ENCODE data around the gene SECISBP2L.
A peak's percentile ranks its signal among the peaks of the same experiment; 100 is the strongest.

SECISBP2L gene

GRCh38 chr15:49064281-49064653 is 18.0 kb upstream of the SECISBP2L start:
- peak; percentile 21; the same call in 1 of the 3 replicates for ATAC-seq
- TF ChIP-seq TCF4 (CRISPR knock-in tag; IDR thresholded peaks at IDR 0.05; ENCODE audit: borderline replicate concordance) (no peak), ZNF8 (CRISPR knock-in tag; IDR thresholded peaks at IDR 0.05) (no peak), OSR1 (CRISPR knock-in tag; IDR thresholded peaks at IDR 0.05) (no peak), ZFP3 (CRISPR knock-in tag; IDR thresholded peaks at IDR 0.05) (no peak), TOX (CRISPR knock-in tag; IDR thresholded peaks at IDR 0.05; ENCODE audit: borderline replicate concordance) (no peak), POU6F1 (CRISPR knock-in tag; IDR thresholded peaks at IDR 0.05; ENCODE audit: borderline replicate concordance, low read depth) (no peak), ISL1 (CRISPR knock-in tag; IDR thresholded peaks at IDR 0.05) (no peak), ESRRG (CRISPR knock-in tag; IDR thresholded peaks at IDR 0.05) (no peak), ZC3H10 (CRISPR knock-in tag; IDR thresholded peaks at IDR 0.05) (no peak), CSDC2 (CRISPR knock-in tag; IDR thresholded peaks at IDR 0.05) (no peak), ZNF70 (CRISPR knock-in tag; IDR thresholded peaks at IDR 0.05) (no peak), ARNTL (CRISPR knock-in tag; IDR thresholded peaks at IDR 0.05; ENCODE audit: borderline replicate concordance, low read depth) (no peak), ZFP30 (CRISPR knock-in tag; IDR thresholded peaks at IDR 0.05) (no peak), RARB (CRISPR knock-in tag; IDR thresholded peaks at IDR 0.05) (no peak), GLIS3 (CRISPR knock-in tag; IDR thresholded peaks at IDR 0.05) (no peak)
- TF ChIP-seq, protein P1, sequence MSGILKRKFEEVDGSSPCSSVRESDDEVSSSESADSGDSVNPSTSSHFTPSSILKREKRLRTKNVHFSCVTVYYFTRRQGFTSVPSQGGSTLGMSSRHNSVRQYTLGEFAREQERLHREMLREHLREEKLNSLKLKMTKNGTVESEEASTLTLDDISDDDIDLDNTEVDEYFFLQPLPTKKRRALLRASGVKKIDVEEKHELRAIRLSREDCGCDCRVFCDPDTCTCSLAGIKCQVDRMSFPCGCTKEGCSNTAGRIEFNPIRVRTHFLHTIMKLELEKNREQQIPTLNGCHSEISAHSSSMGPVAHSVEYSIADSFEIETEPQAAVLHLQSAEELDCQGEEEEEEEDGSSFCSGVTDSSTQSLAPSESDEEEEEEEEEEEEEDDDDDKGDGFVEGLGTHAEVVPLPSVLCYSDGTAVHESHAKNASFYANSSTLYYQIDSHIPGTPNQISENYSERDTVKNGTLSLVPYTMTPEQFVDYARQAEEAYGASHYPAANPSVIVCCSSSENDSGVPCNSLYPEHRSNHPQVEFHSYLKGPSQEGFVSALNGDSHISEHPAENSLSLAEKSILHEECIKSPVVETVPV (CRISPR knock-in tag; IDR thresholded peaks at IDR 0.05) = no peak

DNA sequence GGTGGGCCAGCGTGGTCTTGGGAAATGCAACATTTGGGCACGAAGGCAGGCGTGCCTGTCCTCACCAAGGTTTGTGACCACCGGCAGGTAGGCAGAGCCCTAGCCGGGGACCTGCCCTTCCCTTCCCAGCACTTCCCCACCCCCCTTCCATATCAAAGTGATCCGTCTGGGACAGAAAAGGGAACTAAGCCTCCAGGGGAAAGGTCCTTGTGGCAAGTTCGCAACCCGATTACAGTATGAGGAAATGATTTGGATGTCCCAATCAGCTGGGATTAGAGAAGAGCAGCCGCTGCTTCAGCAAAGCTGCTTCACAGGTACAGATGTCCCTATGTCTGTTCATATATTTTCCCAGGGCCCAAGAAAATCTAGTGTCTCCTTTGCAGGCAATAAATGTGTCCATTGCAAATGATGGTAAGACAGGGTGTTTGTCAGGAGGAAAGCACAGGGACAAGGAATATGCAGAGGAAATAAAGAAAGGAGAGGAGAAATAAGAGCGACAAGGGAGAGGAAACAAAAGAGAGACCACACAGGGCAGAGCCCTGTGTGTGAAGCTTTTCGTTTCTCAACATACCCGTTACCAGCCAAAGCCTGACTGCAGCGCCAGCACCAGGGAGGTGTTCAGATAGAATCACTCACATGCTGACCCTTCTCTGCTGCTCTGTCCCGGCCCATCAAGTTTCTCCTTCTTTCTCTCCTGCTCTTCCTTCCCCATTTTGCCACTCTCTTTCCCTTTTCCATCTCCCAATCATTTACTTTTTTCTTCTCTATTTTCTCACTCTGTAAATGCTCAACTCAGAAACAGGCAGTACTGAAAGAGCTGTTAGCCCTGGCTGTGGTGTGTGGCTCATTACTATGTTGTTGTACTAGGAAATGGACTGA is 17.4 kb upstream of the SECISBP2L start:
- peak; percentile 15; the same call in 1 of the 3 replicates for ATAC-seq
- TF ChIP-seq GLIS3 (CRISPR knock-in tag; IDR thresholded peaks at IDR 0.05) = no peak
- no peak for TF ChIP-seq ISL1 (CRISPR knock-in tag; IDR thresholded peaks at IDR 0.05)
- no peak for TF ChIP-seq BACH2 (CRISPR knock-in tag; IDR thresholded peaks at IDR 0.05; ENCODE audit: borderline replicate concordance)
- TF ChIP-seq POU6F1 (CRISPR knock-in tag; IDR thresholded peaks at IDR 0.05; ENCODE audit: borderline replicate concordance, low read depth) = no peak
- TF ChIP-seq ZNF565 (CRISPR knock-in tag; conservative IDR thresholded peaks at IDR 0.05; ENCODE audit: low read depth) = no peak
- TF ChIP-seq, protein P2, sequence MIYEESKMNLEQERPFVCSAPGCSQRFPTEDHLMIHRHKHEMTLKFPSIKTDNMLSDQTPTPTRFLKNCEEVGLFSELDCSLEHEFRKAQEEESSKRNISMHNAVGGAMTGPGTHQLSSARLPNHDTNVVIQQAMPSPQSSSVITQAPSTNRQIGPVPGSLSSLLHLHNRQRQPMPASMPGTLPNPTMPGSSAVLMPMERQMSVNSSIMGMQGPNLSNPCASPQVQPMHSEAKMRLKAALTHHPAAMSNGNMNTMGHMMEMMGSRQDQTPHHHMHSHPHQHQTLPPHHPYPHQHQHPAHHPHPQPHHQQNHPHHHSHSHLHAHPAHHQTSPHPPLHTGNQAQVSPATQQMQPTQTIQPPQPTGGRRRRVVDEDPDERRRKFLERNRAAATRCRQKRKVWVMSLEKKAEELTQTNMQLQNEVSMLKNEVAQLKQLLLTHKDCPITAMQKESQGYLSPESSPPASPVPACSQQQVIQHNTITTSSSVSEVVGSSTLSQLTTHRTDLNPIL (CRISPR knock-in tag; IDR thresholded peaks at IDR 0.05; ENCODE audit: low read depth) = no peak
- no peak for TF ChIP-seq CSDC2 (CRISPR knock-in tag; IDR thresholded peaks at IDR 0.05)
- TF ChIP-seq ZNF70 (CRISPR knock-in tag; IDR thresholded peaks at IDR 0.05) = no peak
- TF ChIP-seq OSR1 (CRISPR knock-in tag; IDR thresholded peaks at IDR 0.05) = no peak
- TF ChIP-seq ARNTL (CRISPR knock-in tag; IDR thresholded peaks at IDR 0.05; ENCODE audit: borderline replicate concordance, low read depth) = no peak
- no peak for TF ChIP-seq TOX (CRISPR knock-in tag; IDR thresholded peaks at IDR 0.05; ENCODE audit: borderline replicate concordance)
- TF ChIP-seq RARB (CRISPR knock-in tag; IDR thresholded peaks at IDR 0.05) = no peak
- TF ChIP-seq ZFP3 (CRISPR knock-in tag; IDR thresholded peaks at IDR 0.05) = no peak
- TF ChIP-seq PATZ1 (CRISPR knock-in tag; IDR thresholded peaks at IDR 0.05; ENCODE audit: borderline replicate concordance) = no peak
- no peak for TF ChIP-seq TCF4 (CRISPR knock-in tag; IDR thresholded peaks at IDR 0.05; ENCODE audit: borderline replicate concordance)
- TF ChIP-seq SNAI2 (CRISPR knock-in tag; IDR thresholded peaks at IDR 0.05) = no peak
- no peak for TF ChIP-seq ESRRG (CRISPR knock-in tag; IDR thresholded peaks at IDR 0.05)
- no peak for TF ChIP-seq ZFP30 (CRISPR knock-in tag; IDR thresholded peaks at IDR 0.05)
- no peak for TF ChIP-seq ZC3H10 (CRISPR knock-in tag; IDR thresholded peaks at IDR 0.05)
